ENCODE results near the gene ENDOV. TPM values are rescaled to one million over a fixed set of nuclear protein-coding genes. Genes with fewer than 3 reads are reported as not detected.
A peak's percentile ranks its signal among the peaks of the same experiment; 100 is the strongest.

ENDOV gene
- total RNA-seq, 2 experiments from 2014 or later: 10.1 to 12.0 TPM

DNA sequence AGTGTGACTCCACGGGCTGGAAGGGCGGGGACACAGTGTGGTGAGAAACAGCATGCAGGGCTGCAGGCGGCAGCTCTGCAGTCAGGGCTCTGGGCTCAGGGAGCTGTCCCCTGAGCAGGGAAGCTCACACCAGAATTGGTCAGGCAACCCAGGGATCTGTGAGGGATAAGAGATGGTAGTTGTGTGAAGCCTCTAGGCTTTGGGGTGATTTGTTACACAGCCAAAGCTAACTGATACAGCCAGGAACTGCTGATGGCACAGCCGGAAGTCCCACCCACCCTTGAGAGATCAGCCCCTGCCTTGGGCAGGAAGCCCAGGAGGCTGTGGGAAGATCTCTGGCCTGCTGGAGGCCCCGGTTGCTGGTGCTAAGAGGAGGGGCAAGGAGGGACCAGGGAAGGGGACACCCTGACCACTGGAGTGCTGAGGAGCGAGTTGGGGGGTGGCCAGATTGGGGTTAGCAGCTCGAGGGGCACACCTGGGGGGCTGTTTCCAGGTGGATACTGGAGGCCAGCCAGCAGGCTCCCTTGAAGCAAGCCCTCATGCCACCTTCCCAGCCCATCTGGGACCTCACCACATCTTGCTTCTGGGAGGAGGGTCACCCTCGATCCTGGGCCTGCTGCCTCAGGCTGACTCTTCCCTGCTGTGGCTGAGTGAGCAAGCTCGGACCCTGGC lies 36.3 kb downstream of the ENDOV start:
- Mint-ChIP-seq H3K4me3 (peak overlapping the region; percentile 56), H3K4me1 (ENCODE audit: low read depth) (peaks cover 15% of the 10 kb centered on the region), H3K36me3 (ENCODE audit: low read depth) (peaks cover 3% of the 10 kb centered on the region), H3K27ac (no peak overlapping the region), H3K9me3 (no peaks in the 10 kb centered on the region), H3K27me3 (no peaks in the 10 kb centered on the region)
- DNase-seq: no peak
- POLR2A ChIA-PET: no interaction called here
- ATAC-seq (ENCODE audit: poor library complexity): no peak
- Histone ChIP-seq H3K4me1 (ENCODE audit: insufficient read depth, low read length) (peaks cover 17% of the 10 kb centered on the region), H3K36me3 (ENCODE audit: insufficient read depth, low read length) (no peaks in the 10 kb centered on the region), H3K4me3 (ENCODE audit: low read length) (no peak overlapping the region), H3K27ac (ENCODE audit: low read depth in 1 of 2, low read length in 2 of 2) (no peak overlapping the region), H3K27me3 (ENCODE audit: control insufficient read depth in 1 of 2, insufficient read depth in 2 of 2, low read length in 2 of 2) (peaks cover 0 to 4% of the 10 kb centered on the region in 2 experiments), H3K9me3 (ENCODE audit: control insufficient read depth in 1 of 2, insufficient read depth in 1 of 2, low read length in 2 of 2) (no peaks in the 10 kb centered on the region)
- intact Hi-C loops (cut with DNase I, micrococcal nuclease): loop anchor here in 1 of 2 experiments (5.0 to 10.0 kb wide), 3 partner anchors 211 to 1064 kb away; partner anchors contain the start of genes ACTG1 and EIF4A3
- TF ChIP-seq, protein P1, sequence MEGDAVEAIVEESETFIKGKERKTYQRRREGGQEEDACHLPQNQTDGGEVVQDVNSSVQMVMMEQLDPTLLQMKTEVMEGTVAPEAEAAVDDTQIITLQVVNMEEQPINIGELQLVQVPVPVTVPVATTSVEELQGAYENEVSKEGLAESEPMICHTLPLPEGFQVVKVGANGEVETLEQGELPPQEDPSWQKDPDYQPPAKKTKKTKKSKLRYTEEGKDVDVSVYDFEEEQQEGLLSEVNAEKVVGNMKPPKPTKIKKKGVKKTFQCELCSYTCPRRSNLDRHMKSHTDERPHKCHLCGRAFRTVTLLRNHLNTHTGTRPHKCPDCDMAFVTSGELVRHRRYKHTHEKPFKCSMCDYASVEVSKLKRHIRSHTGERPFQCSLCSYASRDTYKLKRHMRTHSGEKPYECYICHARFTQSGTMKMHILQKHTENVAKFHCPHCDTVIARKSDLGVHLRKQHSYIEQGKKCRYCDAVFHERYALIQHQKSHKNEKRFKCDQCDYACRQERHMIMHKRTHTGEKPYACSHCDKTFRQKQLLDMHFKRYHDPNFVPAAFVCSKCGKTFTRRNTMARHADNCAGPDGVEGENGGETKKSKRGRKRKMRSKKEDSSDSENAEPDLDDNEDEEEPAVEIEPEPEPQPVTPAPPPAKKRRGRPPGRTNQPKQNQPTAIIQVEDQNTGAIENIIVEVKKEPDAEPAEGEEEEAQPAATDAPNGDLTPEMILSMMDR (IDR thresholded peaks at IDR 0.05): no peak
- CTCF ChIA-PET: no interaction called here

DNA sequence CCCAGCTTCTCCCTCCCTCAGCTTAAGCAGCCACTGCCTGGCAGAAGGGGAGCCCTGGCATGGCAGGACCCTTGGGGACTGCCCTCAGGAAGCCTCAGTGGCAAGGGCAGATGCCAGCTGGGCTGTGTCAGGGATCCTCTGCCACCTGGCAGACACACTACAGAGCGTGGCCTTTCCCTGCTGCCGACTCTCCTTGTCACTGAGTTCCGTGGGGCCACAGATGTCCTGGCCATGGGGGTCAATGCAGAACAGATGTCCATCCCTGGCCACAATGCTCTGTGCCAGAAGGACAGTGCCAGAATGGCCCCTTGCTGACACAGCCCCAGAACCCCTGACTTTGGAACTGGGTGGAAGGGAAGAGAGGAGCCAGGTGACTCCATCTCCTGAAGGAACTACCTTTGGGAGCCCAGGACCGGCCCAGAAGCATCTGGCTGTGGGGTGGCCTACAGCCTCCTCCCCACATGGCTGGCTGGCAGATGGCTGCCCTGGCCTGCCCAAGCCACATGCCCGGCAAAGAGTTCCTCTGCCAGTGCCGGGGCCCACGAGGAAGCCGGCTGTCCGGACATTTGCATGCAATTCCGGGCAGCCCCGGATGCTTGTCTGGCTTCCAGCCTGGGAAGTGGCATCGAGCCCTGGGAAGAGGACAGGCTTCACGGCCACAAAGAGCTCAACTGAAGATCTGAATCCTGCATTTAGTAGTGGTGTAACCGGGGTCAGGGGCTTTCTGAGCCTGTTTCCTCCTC lies 37.4 kb downstream of the ENDOV start:
- peaks cover 15% of the 10 kb centered on the region for H3K4me1 Mint-ChIP-seq (ENCODE audit: low read depth)

More for the DNA sequence above, 37.4 kb downstream of the ENDOV start:
- H3K27ac Mint-ChIP-seq: no peak overlapping the region
- POLR2A ChIA-PET: no interaction called here
- H3K4me3 Mint-ChIP-seq: no peak overlapping the region
- H3K4me3 ChIP-seq (ENCODE audit: low read length): no peak overlapping the region
- no peak overlapping the region for H3K27ac ChIP-seq (ENCODE audit: low read depth in 1 of 2, low read length in 2 of 2)
- peaks cover 0 to 5% of the 10 kb centered on the region in 2 experiments for H3K9me3 ChIP-seq (ENCODE audit: control insufficient read depth in 1 of 2, insufficient read depth in 1 of 2, low read length in 2 of 2)
- no peaks in the 10 kb centered on the region for H3K36me3 ChIP-seq (ENCODE audit: insufficient read depth, low read length)
- CTCF ChIA-PET: no interaction called here
- H3K27me3 Mint-ChIP-seq: peaks cover 4% of the 10 kb centered on the region
- peaks cover 17% of the 10 kb centered on the region for H3K4me1 ChIP-seq (ENCODE audit: insufficient read depth, low read length)
- H3K9me3 Mint-ChIP-seq: no peaks in the 10 kb centered on the region
- ATAC-seq (ENCODE audit: poor library complexity) (no peak), DNase-seq (no peak)
- TF ChIP-seq, protein P1 (IDR thresholded peaks at IDR 0.05): no peak
- H3K27me3 ChIP-seq (ENCODE audit: control insufficient read depth in 1 of 2, insufficient read depth in 2 of 2, low read length in 2 of 2): peaks cover 0 to 10% of the 10 kb centered on the region in 2 experiments
- intact Hi-C loops (cut with DNase I, micrococcal nuclease): loop anchor here in 1 of 2 experiments (5.0 to 10.0 kb wide), 3 partner anchors 210 to 1062 kb away; partner anchors contain the start of genes ACTG1 and EIF4A3
- H3K36me3 Mint-ChIP-seq (ENCODE audit: low read depth): peaks cover 3% of the 10 kb centered on the region

Measured in CD4-positive, alpha-beta T cell (primary cell).